Astrocyte of the cerebellum (primary cell): ENCODE results near the gene LPO.

Experiments
- DNase-seq: peaks from one replicate; pipeline ENCODE4 v3.0.0-alpha.2; 2011; ENCODE audit warnings: low read depth
- H3K4me3 ChIP-seq: 2 replicates; pipeline ENCODE4 v1.5.1; 2011; ENCODE audit warnings: mild to moderate bottlenecking, low read depth, low read length, moderate library complexity
- in situ Hi-C: cut with HindIII; loops from 2 replicates; pipeline ENCODE4 v1.10.0; 2017; ENCODE audit warnings: low sequenced_read_pairs
- TF ChIP-seq, protein P1 (sequence below): IDR thresholded peaks from 2 replicates; pipeline ENCODE4 v1.5.1; 2012; ENCODE audit warnings: low read length, low read depth, moderate library complexity, mild to moderate bottlenecking; ENCODE audit errors: missing control alignments

LPO gene

DNA sequence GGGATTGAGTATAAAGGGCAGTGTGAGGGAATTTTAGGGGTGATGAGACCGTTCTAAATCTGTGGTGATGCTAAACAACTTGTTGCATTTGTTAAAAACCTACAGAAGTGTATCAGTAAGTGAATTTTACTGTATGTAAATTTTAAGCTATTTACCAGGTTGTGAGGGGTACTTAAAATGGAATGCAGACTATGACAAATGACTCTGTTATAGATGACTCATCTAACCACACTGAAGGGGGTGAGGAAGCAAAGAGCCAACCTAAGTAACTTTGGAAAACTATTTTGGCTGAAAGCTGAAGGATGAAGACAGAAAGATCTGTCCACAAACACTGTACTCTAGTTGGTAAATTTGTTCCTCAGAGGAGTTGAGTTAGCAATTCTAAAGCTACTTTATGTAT, 14.1 kb upstream of the LPO start:
- TF ChIP-seq, protein P1, sequence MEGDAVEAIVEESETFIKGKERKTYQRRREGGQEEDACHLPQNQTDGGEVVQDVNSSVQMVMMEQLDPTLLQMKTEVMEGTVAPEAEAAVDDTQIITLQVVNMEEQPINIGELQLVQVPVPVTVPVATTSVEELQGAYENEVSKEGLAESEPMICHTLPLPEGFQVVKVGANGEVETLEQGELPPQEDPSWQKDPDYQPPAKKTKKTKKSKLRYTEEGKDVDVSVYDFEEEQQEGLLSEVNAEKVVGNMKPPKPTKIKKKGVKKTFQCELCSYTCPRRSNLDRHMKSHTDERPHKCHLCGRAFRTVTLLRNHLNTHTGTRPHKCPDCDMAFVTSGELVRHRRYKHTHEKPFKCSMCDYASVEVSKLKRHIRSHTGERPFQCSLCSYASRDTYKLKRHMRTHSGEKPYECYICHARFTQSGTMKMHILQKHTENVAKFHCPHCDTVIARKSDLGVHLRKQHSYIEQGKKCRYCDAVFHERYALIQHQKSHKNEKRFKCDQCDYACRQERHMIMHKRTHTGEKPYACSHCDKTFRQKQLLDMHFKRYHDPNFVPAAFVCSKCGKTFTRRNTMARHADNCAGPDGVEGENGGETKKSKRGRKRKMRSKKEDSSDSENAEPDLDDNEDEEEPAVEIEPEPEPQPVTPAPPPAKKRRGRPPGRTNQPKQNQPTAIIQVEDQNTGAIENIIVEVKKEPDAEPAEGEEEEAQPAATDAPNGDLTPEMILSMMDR: no peak
- peak; percentile 18 for DNase-seq
- in situ Hi-C loops: no loop called here

DNA sequence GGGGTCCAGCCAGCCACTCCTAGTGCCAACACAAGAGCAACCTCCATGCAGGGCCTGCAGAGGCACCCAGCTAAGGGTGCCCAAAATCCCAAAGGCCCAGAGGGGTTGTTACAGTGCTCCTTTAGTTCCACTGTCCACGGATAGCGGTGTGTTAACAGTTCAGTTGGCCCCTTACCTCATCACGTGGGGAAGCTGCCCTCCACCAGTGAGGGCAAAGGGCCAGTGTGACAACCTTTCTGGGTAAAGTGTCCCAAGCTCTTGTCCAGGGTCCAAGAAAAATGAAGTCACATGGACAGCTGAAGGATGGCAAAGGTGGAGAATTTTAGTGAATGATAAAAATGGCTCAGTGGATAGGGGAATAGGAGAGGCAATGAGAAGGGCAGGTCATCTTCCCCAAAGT, 10.7 kb upstream of the LPO start:
- in situ Hi-C loops: no loop called here
- no peak overlapping the region for H3K4me3 ChIP-seq
- TF ChIP-seq, protein P1: no peak
- DNase-seq: no peak

More for the DNA sequence above, 14.1 kb upstream of the LPO start:
- no peak overlapping the region for H3K4me3 ChIP-seq

DNA sequence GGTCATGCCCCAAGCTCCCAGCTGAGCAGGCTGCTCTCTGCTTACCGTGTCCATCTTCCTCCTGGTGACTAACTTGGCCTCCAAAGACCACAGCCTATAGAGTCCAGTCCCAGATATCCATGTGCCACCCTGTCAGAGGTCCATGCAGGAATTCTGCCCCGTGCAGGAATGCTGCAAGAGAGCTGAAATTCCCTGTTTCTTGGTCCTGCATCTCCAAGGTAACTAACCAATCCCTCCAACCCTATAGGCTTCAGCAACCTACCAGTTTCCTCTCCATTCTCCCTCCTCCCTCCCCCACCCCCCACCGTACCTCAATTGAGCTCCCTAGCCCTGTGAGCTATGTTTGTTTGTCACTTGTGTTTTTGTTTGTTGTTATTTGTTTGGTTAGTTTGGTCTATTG, 9.7 kb upstream of the LPO start:
- in situ Hi-C loops: no loop called here
- no peak for DNase-seq
- no peak overlapping the region for H3K4me3 ChIP-seq
- TF ChIP-seq, protein P1: no peak

DNA sequence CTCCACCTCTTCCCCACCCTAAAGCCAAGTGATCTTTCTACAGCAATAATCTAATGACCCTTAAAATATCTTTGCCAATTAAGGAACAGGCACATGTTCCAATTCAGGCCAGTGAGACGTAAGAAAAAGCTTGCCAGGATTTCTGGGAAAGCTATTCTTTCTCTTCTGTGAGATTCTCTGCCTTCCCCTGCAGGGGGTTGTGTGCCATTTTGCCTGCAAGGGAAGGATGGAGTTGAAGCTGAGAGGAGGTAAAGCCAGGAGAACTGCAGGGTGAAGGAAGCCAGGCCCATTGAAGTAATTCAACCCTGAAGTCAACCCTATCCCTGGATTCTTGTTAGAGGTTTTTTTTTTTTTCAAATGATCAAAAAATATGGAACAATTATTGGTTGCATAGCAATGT, 9.0 kb upstream of the LPO start:
- TF ChIP-seq, protein P1: no peak
- in situ Hi-C loops: no loop called here
- no peak overlapping the region for H3K4me3 ChIP-seq
- DNase-seq: no peak

DNA sequence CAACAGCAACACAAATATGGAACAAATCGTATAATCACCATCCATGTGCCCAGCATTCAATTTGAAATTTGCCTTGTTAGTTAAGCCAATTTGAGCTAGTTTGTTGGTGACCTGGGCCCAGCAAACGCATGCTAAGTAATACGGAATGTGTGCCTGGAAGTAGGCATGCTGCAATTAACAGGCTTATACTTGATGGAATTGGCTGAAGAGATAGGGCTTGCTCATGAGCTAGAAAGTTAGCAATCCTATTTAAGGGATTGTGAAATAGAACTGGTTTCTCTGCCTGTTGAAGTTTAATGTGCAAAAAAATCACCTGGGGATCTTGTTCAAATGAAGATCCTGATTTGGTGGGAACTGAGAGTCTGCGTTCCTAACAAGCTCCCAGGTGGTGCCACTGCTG, 8.5 kb upstream of the LPO start:
- in situ Hi-C loops: no loop called here
- DNase-seq: no peak
- no peak overlapping the region for H3K4me3 ChIP-seq
- TF ChIP-seq, protein P1: no peak

DNA sequence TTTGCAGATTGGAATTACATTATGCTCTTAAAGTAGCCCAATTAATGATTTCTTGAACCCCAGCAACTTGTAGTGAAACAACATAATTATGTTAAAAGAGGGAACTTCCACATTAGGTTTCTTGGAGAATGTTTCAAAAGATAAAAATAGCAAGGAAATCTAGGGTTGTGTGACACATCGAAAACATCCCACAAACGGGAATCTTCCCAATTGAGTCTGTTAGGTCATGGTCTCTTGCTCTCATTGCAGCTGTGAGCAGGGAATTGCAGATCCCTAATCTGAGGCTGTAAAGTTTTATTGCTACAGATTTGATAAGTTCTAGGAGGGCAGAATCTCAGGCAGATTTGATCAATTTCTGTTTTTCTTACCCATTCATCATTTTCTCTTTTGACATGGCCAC, 6.7 kb upstream of the LPO start:
- in situ Hi-C loops: no loop called here
- DNase-seq: no peak

More for the DNA sequence above, 6.7 kb upstream of the LPO start:
- H3K4me3 ChIP-seq: no peak overlapping the region
- TF ChIP-seq, protein P1: no peak
